ENCODE data around the gene SCAF1.
A peak's percentile ranks its signal among the peaks of the same experiment; 100 is the strongest.

GRCh38 chr19:49616532-49616931 is 25.5 kb upstream of the SCAF1 start:
- TF ChIP-seq RAD21 (conservative IDR thresholded peaks at IDR 0.05 in 1 of 2, IDR thresholded peaks at IDR 0.05 in 1 of 2) (no peak), BHLHE40 (IDR thresholded peaks at IDR 0.05; ENCODE audit: low read depth, low read length) (no peak), CEBPB (IDR thresholded peaks at IDR 0.05) (no peak), POLR2A (IDR thresholded peaks at IDR 0.05; ENCODE audit: low read length) (no peak), EP300 (IDR thresholded peaks at IDR 0.05) (no peak), KDM1A (IDR thresholded peaks at IDR 0.05; ENCODE audit: low read depth) (peak; percentile 85), MAZ (IDR thresholded peaks at IDR 0.05; ENCODE audit: borderline replicate concordance, low read depth, low read length) (no peak), SREBF2 (IDR thresholded peaks at IDR 0.05) (no peak), CHD2 (IDR thresholded peaks at IDR 0.05; ENCODE audit: low read length, partially characterized antibody) (no peak), REST (IDR thresholded peaks at IDR 0.05) (no peak)
- TF ChIP-seq, protein P1, sequence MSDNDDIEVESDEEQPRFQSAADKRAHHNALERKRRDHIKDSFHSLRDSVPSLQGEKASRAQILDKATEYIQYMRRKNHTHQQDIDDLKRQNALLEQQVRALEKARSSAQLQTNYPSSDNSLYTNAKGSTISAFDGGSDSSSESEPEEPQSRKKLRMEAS (IDR thresholded peaks at IDR 0.05): no peak
- TF ChIP-seq, protein P2, sequence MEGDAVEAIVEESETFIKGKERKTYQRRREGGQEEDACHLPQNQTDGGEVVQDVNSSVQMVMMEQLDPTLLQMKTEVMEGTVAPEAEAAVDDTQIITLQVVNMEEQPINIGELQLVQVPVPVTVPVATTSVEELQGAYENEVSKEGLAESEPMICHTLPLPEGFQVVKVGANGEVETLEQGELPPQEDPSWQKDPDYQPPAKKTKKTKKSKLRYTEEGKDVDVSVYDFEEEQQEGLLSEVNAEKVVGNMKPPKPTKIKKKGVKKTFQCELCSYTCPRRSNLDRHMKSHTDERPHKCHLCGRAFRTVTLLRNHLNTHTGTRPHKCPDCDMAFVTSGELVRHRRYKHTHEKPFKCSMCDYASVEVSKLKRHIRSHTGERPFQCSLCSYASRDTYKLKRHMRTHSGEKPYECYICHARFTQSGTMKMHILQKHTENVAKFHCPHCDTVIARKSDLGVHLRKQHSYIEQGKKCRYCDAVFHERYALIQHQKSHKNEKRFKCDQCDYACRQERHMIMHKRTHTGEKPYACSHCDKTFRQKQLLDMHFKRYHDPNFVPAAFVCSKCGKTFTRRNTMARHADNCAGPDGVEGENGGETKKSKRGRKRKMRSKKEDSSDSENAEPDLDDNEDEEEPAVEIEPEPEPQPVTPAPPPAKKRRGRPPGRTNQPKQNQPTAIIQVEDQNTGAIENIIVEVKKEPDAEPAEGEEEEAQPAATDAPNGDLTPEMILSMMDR (IDR thresholded peaks at IDR 0.05): no peak
